Neural cell (in vitro differentiated cells): ENCODE results near the gene PRDX1.

ENCODE experiments used
- EP300 ChIP-seq: fragments of 450-650 bp; conservative IDR thresholded peaks from 2 replicates; pipeline ENCODE4 v1.6.1; 2014; ENCODE audit warnings: antibody characterized with exemption, mild to moderate bottlenecking, moderate library complexity; ENCODE audit not compliant: poor library complexity, severe bottlenecking
- EZH2 ChIP-seq: fragments of 200-600, 300-800 bp; shearing (Covaris generic), sonication (generic); IDR thresholded peaks from 2 replicates; pipeline ENCODE4 v1.6.1; 2014; ENCODE audit warnings: antibody characterized with exemption, low read length, borderline replicate concordance, mild to moderate bottlenecking; ENCODE audit not compliant: insufficient read depth, poor library complexity, severe bottlenecking
- MXI1 ChIP-seq: fragments of 450-650 bp; conservative IDR thresholded peaks from 2 replicates; pipeline ENCODE4 v1.6.1; 2014; ENCODE audit warnings: antibody characterized with exemption, mild to moderate bottlenecking; ENCODE audit not compliant: poor library complexity, severe bottlenecking
- POLR2AphosphoS5 ChIP-seq: IDR thresholded peaks from 2 replicates; pipeline ENCODE4 v1.6.1; 2012
- RAD21 ChIP-seq: fragments of 450-650 bp; conservative IDR thresholded peaks from 2 replicates; pipeline ENCODE4 v1.6.1; 2014; ENCODE audit warnings: antibody characterized with exemption, mild to moderate bottlenecking, moderate library complexity
- SMC3 ChIP-seq: fragments of 450-650 bp; conservative IDR thresholded peaks from 2 replicates; pipeline ENCODE4 v1.6.1; 2014; ENCODE audit warnings: antibody characterized with exemption, mild to moderate bottlenecking, moderate library complexity; ENCODE audit not compliant: poor library complexity
- TAF1 ChIP-seq: IDR thresholded peaks from 2 replicates; pipeline ENCODE4 v1.6.1; 2012; ENCODE audit warnings: low read depth
- TF ChIP-seq, protein P1 (sequence below): IDR thresholded peaks from 2 replicates; pipeline ENCODE4 v1.6.1; 2012; ENCODE audit warnings: borderline replicate concordance
- TF ChIP-seq, protein P2 (sequence below): fragments of 450-650 bp; IDR thresholded peaks from 2 replicates; pipeline ENCODE4 v1.5.1; 2014; ENCODE audit warnings: antibody characterized with exemption, mild to moderate bottlenecking, moderate library complexity; ENCODE audit not compliant: poor library complexity, severe bottlenecking

DNA sequence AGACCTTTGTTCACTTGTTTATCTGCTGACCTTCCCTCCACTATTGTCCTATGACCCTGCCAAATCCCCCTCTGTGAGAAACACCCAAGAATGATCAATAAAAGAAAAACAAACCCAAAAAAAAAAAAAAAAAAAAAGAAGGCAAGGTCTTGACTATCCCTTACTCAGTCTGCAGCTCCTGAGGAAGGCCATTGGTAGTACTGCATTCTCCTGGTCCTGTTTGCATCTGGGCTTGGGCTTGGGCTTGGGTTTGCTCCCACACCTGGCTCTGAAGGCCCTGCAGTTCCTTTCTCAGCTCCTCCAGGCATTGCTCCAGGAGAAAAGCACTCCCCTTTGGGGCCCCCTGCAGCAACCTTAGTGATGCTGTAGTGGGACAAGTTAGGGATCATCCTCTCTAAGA lies 23.4 kb downstream of the PRDX1 start:
- TF ChIP-seq, protein P1, sequence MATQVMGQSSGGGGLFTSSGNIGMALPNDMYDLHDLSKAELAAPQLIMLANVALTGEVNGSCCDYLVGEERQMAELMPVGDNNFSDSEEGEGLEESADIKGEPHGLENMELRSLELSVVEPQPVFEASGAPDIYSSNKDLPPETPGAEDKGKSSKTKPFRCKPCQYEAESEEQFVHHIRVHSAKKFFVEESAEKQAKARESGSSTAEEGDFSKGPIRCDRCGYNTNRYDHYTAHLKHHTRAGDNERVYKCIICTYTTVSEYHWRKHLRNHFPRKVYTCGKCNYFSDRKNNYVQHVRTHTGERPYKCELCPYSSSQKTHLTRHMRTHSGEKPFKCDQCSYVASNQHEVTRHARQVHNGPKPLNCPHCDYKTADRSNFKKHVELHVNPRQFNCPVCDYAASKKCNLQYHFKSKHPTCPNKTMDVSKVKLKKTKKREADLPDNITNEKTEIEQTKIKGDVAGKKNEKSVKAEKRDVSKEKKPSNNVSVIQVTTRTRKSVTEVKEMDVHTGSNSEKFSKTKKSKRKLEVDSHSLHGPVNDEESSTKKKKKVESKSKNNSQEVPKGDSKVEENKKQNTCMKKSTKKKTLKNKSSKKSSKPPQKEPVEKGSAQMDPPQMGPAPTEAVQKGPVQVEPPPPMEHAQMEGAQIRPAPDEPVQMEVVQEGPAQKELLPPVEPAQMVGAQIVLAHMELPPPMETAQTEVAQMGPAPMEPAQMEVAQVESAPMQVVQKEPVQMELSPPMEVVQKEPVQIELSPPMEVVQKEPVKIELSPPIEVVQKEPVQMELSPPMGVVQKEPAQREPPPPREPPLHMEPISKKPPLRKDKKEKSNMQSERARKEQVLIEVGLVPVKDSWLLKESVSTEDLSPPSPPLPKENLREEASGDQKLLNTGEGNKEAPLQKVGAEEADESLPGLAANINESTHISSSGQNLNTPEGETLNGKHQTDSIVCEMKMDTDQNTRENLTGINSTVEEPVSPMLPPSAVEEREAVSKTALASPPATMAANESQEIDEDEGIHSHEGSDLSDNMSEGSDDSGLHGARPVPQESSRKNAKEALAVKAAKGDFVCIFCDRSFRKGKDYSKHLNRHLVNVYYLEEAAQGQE: no peak
- TF ChIP-seq EZH2 (no peak), MXI1 (no peak), RAD21 (no peak), TAF1 (no peak), POLR2AphosphoS5 (no peak), EP300 (no peak), SMC3 (no peak)
- TF ChIP-seq, protein P2, sequence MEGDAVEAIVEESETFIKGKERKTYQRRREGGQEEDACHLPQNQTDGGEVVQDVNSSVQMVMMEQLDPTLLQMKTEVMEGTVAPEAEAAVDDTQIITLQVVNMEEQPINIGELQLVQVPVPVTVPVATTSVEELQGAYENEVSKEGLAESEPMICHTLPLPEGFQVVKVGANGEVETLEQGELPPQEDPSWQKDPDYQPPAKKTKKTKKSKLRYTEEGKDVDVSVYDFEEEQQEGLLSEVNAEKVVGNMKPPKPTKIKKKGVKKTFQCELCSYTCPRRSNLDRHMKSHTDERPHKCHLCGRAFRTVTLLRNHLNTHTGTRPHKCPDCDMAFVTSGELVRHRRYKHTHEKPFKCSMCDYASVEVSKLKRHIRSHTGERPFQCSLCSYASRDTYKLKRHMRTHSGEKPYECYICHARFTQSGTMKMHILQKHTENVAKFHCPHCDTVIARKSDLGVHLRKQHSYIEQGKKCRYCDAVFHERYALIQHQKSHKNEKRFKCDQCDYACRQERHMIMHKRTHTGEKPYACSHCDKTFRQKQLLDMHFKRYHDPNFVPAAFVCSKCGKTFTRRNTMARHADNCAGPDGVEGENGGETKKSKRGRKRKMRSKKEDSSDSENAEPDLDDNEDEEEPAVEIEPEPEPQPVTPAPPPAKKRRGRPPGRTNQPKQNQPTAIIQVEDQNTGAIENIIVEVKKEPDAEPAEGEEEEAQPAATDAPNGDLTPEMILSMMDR: no peak
